DOHH2 (cell line): Measurements from ENCODE around the gene BEND5.

Source experiments
- H3F3A ChIP-seq: fragments of 200-600 bp; sonication (generic), shearing (Covaris generic); 2 replicates; pipeline ENCODE4 v1.6.0; 2016; ENCODE audit warnings: antibody characterized with exemption, mild to moderate bottlenecking; ENCODE audit not compliant: control insufficient read depth, insufficient read depth
- H3K27ac ChIP-seq: fragments of 200-600 bp; sonication (generic); 2 replicates; pipeline ENCODE4 v1.5.1; 2014; ENCODE audit warnings: low read depth, mild to moderate bottlenecking, low read length, moderate library complexity
- H3K27me3 ChIP-seq: fragments of 200-600 bp; sonication (generic); 2 replicates; pipeline ENCODE4 v1.6.1; 2014; ENCODE audit warnings: mild to moderate bottlenecking, low read length, mixed read lengths; ENCODE audit not compliant: control insufficient read depth
- H3K36me3 ChIP-seq: fragments of 200-600 bp; sonication (generic); 2 replicates; pipeline ENCODE4 v1.6.1; 2014; ENCODE audit warnings: mild to moderate bottlenecking, low read length, moderate library complexity, mixed read lengths; ENCODE audit not compliant: control insufficient read depth
- H3K4me1 ChIP-seq: fragments of 200-600 bp; sonication (generic); 2 replicates; pipeline ENCODE4 v1.6.1; 2014; ENCODE audit warnings: mild to moderate bottlenecking, low read length, mixed read lengths; ENCODE audit not compliant: control insufficient read depth
- H3K4me2 ChIP-seq: fragments of 200-600 bp; sonication (generic); 2 replicates; pipeline ENCODE4 v1.6.0; 2014; ENCODE audit warnings: mild to moderate bottlenecking, low read length, moderate library complexity
- H3K4me3 ChIP-seq: fragments of 200-600 bp; sonication (generic); 2 replicates; pipeline ENCODE4 v1.5.1; 2014; ENCODE audit warnings: mild to moderate bottlenecking, low read length, mixed read lengths
- H3K79me2 ChIP-seq: fragments of 200-600 bp; sonication (generic); 2 replicates; pipeline ENCODE4 v1.6.1; 2014; ENCODE audit warnings: mild to moderate bottlenecking, low read length, mixed read lengths; ENCODE audit not compliant: control insufficient read depth
- H3K9me2 ChIP-seq: fragments of 200-600 bp; sonication (generic); replicated peaks from 2 replicates; pipeline ENCODE4 v1.6.1; 2014; ENCODE audit warnings: mild to moderate bottlenecking, low read length, mixed read lengths; ENCODE audit not compliant: control insufficient read depth
- H3K9me3 ChIP-seq: fragments of 200-600 bp; sonication (generic); 2 replicates; pipeline ENCODE4 v1.6.1; 2014; ENCODE audit warnings: antibody characterized with exemption, low read length, mixed read lengths; ENCODE audit not compliant: control insufficient read depth, insufficient read depth
- H4K20me1 ChIP-seq: fragments of 200-600 bp; sonication (generic); 2 replicates; pipeline ENCODE4 v1.6.0; 2014; ENCODE audit warnings: low read depth, mild to moderate bottlenecking, antibody characterized with exemption, low read length, moderate library complexity; ENCODE audit not compliant: control insufficient read depth, insufficient read depth
- CTCF ChIP-seq: fragments of 200-600 bp; sonication (generic); IDR thresholded peaks from one replicate; pipeline ENCODE4 v1.5.1; 2014; ENCODE audit warnings: antibody characterized with exemption, mild to moderate bottlenecking, low read depth, low read length; ENCODE audit not compliant: poor library complexity, severe bottlenecking
- EZH2phosphoT487 ChIP-seq: fragments of 200-600 bp; sonication (generic); IDR thresholded peaks from 2 replicates; pipeline ENCODE4 v1.6.1; 2017; ENCODE audit warnings: borderline replicate concordance, mild to moderate bottlenecking, antibody characterized with exemption, low read length, moderate library complexity, mixed read lengths

BEND5 gene

DNA sequence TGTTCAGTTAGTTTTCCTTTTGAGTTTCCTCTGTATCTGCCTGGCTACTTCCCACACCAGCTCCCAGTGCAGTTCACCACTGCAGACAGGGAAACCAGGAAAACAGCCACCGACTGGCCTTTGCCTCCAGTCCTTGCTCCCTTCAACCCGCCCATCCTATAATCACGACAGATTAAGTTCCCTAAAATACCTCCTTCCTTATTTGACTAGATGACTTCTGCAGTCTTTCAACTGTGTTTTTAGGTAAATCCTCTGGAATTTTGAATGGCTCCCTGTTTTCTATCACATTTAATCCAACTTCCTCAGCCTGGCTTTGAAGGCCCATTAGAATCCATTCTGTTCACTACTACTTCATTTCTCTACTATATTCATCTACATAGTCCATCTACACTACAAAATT is 37.6 kb downstream of the BEND5 start:
- no peak for TF ChIP-seq CTCF
- TF ChIP-seq EZH2phosphoT487: no peak
- Histone ChIP-seq H3F3A (no peaks in the 10 kb centered on the region), H3K9me2 (no peaks in the 10 kb centered on the region), H4K20me1 (no peaks in the 10 kb centered on the region), H3K27ac (no peak overlapping the region), H3K4me3 (no peak overlapping the region), H3K79me2 (no peaks in the 10 kb centered on the region), H3K4me2 (no peak overlapping the region), H3K9me3 (no peaks in the 10 kb centered on the region), H3K27me3 (no peaks in the 10 kb centered on the region), H3K4me1 (no peaks in the 10 kb centered on the region), H3K36me3 (no peaks in the 10 kb centered on the region)

- no peaks in the 10 kb centered on the region for H3K9me3 ChIP-seq
- H3K27me3 ChIP-seq: no peaks in the 10 kb centered on the region
- TF ChIP-seq CTCF (no peak), EZH2phosphoT487 (no peak)
- no peak overlapping the region for H3K4me2 ChIP-seq
- no peaks in the 10 kb centered on the region for H3K79me2 ChIP-seq
- no peak overlapping the region for H3K4me3 ChIP-seq
- H3K9me2 ChIP-seq: no peaks in the 10 kb centered on the region
- H3K36me3 ChIP-seq: no peaks in the 10 kb centered on the region
- H4K20me1 ChIP-seq: no peaks in the 10 kb centered on the region
- H3K27ac ChIP-seq: no peak overlapping the region
- no peaks in the 10 kb centered on the region for H3K4me1 ChIP-seq
- no peaks in the 10 kb centered on the region for H3F3A ChIP-seq
These were observed 38.3 kb downstream of the BEND5 start for GRCh38 chr1:48738356-48738755.

DNA sequence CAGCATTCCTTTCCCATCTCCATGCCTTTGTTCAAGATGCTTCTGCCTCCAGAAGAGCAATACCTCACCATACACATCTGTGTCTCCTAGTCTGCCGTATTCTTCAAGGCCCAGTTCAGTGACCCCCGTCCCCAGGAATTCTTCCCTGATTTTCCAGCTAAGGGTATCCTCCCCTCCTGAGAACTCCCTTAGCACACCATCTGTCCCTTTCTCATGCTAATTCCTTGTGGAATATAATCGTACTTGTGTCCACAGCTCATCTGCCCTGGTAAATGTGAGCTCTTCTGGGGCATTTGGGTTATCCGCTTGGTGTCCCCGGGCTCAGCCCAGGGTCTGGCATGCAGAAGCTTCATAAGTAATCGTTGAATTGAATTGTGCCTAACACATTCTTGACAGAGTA is 40.9 kb downstream of the BEND5 start:
- Histone ChIP-seq H3K9me2 (no peaks in the 10 kb centered on the region), H3K79me2 (no peaks in the 10 kb centered on the region), H3K27ac (no peak overlapping the region), H3K4me2 (no peak overlapping the region), H3K36me3 (no peaks in the 10 kb centered on the region), H3K4me3 (no peak overlapping the region), H4K20me1 (no peaks in the 10 kb centered on the region), H3K4me1 (no peaks in the 10 kb centered on the region), H3K27me3 (no peaks in the 10 kb centered on the region), H3K9me3 (no peaks in the 10 kb centered on the region), H3F3A (no peaks in the 10 kb centered on the region)
- no peak for TF ChIP-seq EZH2phosphoT487
- TF ChIP-seq CTCF: no peak
